ENCODE measurements around the gene FBXO31.

The FBXO31 gene

DNA sequence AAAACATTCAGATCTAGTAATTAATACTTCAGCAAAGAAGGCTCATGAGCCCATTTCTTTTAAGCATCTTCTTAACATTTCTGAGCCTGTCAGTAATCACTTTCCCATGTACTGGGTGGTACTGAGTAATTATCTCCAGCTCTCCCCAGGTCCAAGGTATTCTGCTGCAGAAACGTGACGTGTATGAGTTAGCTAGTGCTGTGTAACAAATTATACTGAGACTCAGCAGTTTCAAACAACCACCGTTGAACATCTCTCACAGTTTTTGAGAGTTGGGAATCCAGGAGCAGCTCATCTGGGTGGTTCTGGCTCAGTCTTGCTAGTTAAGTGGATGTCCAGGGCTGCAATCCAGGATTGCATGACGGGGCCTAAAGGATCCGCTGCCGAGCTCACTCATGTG is 91.6 kb downstream of the FBXO31 start:
- Histone ChIP-seq H3K9me3 (ENCODE audit: control insufficient read depth, insufficient read depth, low read depth, low read length) (no peaks in the 10 kb centered on the region), H3K36me3 (ENCODE audit: control insufficient read depth in 2 of 2, insufficient read depth in 1 of 2, low read length in 2 of 2) (peaks cover 0 to 3% of the 10 kb centered on the region in 2 experiments; a peak in 1 of 3 replicates), H3K4me1 (ENCODE audit: control insufficient read depth, insufficient read depth, low read length) (no peaks in the 10 kb centered on the region), H3K27ac (ENCODE audit: extremely low read depth, low read depth, low read length) (no peak overlapping the region), H3K4me3 (ENCODE audit: low read depth, low read length) (no peak overlapping the region)
- POLR2A ChIA-PET = no interaction called here
- CTCF ChIA-PET = interaction anchor here (0.6 to 0.9 kb wide), 2 partner anchors 11 to 14 kb away, joined by 3 read pairs; no protein-coding TSS in a partner anchor
- TF ChIP-seq RBAK (tag by site-specific recombination; IDR thresholded peaks at IDR 0.05) = peak; percentile 67; the same call in 1 of the 2 replicates
- no peak for TF ChIP-seq ZNF560 (tag by site-specific recombination; IDR thresholded peaks at IDR 0.05; ENCODE audit: borderline replicate concordance)

DNA sequence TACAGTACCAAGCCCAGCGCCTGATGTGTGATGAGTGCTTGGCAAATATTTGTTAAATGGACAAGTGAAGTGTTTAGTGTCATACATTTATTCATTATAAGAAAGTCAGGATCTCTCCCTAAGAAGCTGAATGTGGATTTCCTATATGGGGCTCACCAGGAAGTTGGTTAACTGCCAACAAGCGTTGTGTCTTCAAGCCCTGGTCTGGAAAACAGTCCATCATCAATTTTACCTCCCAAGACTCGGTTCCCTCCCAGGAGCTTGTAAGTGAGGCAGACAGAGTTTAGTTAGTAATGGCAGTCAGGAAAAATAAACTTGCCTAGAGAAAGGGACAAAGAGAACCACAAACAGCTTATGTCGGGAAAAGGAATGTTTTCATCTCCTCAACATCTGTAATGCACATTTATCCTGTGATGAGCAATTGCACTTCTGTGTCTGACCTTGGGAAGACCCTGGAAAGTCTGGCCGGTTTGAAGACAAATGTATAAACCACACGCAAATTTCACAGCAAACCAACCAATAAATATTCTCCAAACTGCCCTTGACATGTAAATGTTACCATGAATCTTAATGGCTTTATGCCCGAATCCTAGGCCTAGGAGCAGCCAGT is 94.7 kb downstream of the FBXO31 start:
- ChIA-PET POLR2A (no interaction called here), CTCF (interaction anchor here (1.5 kb wide), 1 partner anchor 10 kb away, joined by 6 read pairs; no protein-coding TSS in a partner anchor)
- Histone ChIP-seq H3K4me3 (ENCODE audit: low read depth, low read length) (no peak overlapping the region), H3K9me3 (ENCODE audit: control insufficient read depth, insufficient read depth, low read depth, low read length) (no peaks in the 10 kb centered on the region), H3K27ac (ENCODE audit: extremely low read depth, low read depth, low read length) (no peak overlapping the region), H3K4me1 (ENCODE audit: control insufficient read depth, insufficient read depth, low read length) (no peaks in the 10 kb centered on the region), H3K36me3 (ENCODE audit: control insufficient read depth in 2 of 2, insufficient read depth in 1 of 2, low read length in 2 of 2) (peaks cover 0 to 3% of the 10 kb centered on the region in 2 experiments; a peak in 1 of 3 replicates)
- no peak for TF ChIP-seq SCRT1 (tag by site-specific recombination; IDR thresholded peaks at IDR 0.05; ENCODE audit: borderline replicate concordance)
- TF ChIP-seq, protein P1, sequence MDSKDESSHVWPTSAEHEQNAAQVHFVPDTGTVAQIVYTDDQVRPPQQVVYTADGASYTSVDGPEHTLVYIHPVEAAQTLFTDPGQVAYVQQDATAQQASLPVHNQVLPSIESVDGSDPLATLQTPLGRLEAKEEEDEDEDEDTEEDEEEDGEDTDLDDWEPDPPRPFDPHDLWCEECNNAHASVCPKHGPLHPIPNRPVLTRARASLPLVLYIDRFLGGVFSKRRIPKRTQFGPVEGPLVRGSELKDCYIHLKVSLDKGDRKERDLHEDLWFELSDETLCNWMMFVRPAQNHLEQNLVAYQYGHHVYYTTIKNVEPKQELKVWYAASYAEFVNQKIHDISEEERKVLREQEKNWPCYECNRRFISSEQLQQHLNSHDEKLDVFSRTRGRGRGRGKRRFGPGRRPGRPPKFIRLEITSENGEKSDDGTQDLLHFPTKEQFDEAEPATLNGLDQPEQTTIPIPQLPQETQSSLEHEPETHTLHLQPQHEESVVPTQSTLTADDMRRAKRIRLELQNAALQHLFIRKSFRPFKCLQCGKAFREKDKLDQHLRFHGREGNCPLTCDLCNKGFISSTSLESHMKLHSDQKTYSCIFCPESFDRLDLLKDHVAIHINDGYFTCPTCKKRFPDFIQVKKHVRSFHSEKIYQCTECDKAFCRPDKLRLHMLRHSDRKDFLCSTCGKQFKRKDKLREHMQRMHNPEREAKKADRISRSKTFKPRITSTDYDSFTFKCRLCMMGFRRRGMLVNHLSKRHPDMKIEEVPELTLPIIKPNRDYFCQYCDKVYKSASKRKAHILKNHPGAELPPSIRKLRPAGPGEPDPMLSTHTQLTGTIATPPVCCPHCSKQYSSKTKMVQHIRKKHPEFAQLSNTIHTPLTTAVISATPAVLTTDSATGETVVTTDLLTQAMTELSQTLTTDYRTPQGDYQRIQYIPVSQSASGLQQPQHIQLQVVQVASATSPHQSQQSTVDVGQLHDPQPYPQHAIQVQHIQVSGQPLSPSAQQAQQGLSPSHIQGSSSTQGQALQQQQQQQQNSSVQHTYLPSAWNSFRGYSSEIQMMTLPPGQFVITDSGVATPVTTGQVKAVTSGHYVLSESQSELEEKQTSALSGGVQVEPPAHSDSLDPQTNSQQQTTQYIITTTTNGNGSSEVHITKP (tag by site-specific recombination; IDR thresholded peaks at IDR 0.05) = no peak
- TF ChIP-seq ZNF510 (tag by site-specific recombination; IDR thresholded peaks at IDR 0.05; ENCODE audit: insufficient replicate concordance) = no peak
- no peak for TF ChIP-seq ZNF292 (tag by site-specific recombination; IDR thresholded peaks at IDR 0.05; ENCODE audit: borderline replicate concordance, low read depth)
- no peak for TF ChIP-seq BCL6B (tag by site-specific recombination; IDR thresholded peaks at IDR 0.05)
- TF ChIP-seq ZNF148 (tag by site-specific recombination; IDR thresholded peaks at IDR 0.05; ENCODE audit: borderline replicate concordance) = no peak
- TF ChIP-seq, protein P2, sequence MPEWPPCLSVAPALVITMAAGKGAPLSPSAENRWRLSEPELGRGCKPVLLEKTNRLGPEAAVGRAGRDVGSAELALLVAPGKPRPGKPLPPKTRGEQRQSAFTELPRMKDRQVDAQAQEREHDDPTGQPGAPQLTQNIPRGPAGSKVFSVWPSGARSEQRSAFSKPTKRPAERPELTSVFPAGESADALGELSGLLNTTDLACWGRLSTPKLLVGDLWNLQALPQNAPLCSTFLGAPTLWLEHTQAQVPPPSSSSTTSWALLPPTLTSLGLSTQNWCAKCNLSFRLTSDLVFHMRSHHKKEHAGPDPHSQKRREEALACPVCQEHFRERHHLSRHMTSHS (tag by site-specific recombination; IDR thresholded peaks at IDR 0.05) = no peak
- no peak for TF ChIP-seq ZNF214 (tag by site-specific recombination; IDR thresholded peaks at IDR 0.05; ENCODE audit: borderline replicate concordance)
- no peak for TF ChIP-seq ZNF433 (tag by site-specific recombination; IDR thresholded peaks at IDR 0.05; ENCODE audit: low read depth)
- TF ChIP-seq ZNF549 (tag by site-specific recombination; IDR thresholded peaks at IDR 0.05) = no peak
- no peak for TF ChIP-seq ZBTB49 (tag by site-specific recombination; IDR thresholded peaks at IDR 0.05; ENCODE audit: low read depth)
- no peak for TF ChIP-seq ZNF585B (tag by site-specific recombination; IDR thresholded peaks at IDR 0.05)
- no peak for TF ChIP-seq ZBTB26 (tag by site-specific recombination; optimal IDR thresholded peaks at IDR 0.05)
- no peak for TF ChIP-seq KLF9 (tag by site-specific recombination; IDR thresholded peaks at IDR 0.05; ENCODE audit: low read depth)
- no peak for TF ChIP-seq YY2 (tag by site-specific recombination; IDR thresholded peaks at IDR 0.05)
- TF ChIP-seq KLF10 (tag by site-specific recombination; IDR thresholded peaks at IDR 0.05) = no peak
- no peak for TF ChIP-seq GFI1B (tag by site-specific recombination; IDR thresholded peaks at IDR 0.05)
- TF ChIP-seq ZNF621 (tag by site-specific recombination; IDR thresholded peaks at IDR 0.05) = no peak

All from HEK293 (cell line).